Tongue (tissue), 2 donors: Measurements from ENCODE around the gene UGT2B10. TPM values are rescaled to one million over a fixed set of nuclear protein-coding genes. Genes with fewer than 3 reads are reported as not detected.
"Not testable (repeated sequence)": the region's sequence is repeated elsewhere in the genome, so short reads cannot be mapped to it uniquely, and the experiment has no call there.

Experiments used
- DNase-seq: peaks from one replicate; pipeline ENCODE4 v3.0.0-alpha.2; 2015
- total RNA-seq: library from RNA; depleted of rRNA; stranded (reverse); fragments of >200 nt; gene quantifications from one replicate; pipeline ENCODE4 v1.2.3, GENCODE V29; 2014

The UGT2B10 gene
- total RNA-seq: not detected

DNA sequence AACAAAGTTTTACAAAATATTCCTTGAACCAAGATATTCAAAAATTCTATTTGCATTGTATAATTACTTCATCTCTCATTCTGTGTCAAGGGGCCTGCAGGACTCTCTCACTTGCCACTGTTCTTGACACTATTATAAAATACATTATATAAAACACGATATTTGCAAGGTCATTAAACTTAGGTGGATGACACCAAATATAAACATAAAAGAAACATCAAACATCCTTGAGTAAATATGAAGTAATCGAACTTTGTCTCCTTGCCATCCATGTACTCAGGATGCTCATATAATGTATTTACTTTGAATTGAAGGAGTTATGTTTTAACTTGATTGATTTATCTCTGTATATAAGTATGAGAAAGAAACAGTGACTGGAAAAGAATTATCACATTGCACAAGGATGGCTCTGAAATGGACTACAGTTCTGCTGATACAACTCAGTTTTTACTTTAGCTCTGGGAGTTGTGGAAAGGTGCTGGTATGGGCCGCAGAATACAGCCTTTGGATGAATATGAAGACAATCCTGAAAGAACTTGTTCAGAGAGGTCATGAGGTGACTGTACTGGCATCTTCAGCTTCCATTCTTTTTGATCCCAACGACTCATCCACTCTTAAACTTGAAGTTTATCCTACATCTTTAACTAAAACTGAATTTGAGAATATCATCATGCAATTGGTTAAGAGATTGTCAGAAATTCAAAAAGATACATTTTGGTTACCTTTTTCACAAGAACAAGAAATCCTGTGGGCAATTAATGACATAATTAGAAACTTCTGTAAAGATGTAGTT lies at the start of gene UGT2B10:
Gene UGT2B10, plus strand, starts transcription at position 378 of the 793 bp plus-strand sequence. Its CDS starts 26 bp downstream, at position 404.
- not testable (repeated sequence) for DNase-seq

DNA sequence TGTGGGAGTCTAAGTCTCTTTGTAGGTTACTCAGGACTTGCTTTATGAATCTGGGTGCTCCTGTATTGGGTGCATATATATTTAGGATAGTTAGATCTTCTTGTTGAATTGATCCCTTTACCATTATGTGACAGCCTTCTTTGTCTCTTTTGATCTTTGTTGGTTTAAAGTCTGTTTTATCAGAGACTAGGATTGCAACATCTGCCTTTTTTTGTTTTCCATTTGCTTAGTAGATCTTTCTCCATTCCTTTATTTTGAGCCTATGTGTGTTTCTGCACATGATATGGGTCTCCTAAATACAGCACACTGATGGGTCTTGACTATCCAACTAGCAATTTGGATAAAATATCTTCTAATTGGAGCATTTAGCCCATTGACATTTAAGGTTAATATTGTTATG lies 44.0 kb upstream of the UGT2B10 start:
- not testable (repeated sequence) for DNase-seq

DNA sequence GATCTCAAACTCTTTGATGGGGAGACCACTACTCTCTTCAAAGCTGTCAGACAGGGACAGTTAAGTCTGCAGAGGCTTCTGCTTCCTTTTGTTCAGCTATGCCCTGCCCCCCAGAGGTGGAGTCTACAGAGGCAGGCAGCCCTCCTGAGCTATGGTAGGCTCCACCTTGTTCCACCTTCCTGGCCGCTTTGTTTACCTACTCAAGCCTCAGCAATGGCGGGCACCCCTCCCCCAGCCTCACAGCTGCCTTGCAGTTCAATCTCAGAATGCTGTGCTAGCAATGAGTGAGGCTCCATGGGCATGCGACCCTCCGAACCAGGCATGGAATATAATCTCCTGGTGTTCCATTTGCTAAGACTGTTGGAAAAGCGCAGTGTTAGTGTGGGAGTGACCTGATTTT lies 42.1 kb upstream of the UGT2B10 start:
- no peak for DNase-seq

DNA sequence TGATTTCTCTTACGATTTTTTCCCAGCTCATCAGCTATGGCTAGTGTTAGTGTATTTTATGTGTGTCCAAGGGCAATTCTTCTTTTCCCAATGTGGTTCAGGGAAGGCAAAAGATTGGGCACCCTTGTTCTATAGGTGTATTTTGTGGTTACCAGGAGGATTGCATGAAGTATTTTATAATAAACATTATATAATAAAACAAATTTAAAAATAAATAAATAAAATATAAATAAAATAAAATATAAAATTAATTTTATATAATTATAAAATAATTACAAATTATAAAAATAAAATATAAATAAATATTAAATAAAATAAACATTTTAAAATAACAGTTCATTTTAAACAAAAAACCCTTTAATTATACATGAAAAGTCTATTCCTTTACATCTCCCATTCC lies 35.6 kb upstream of the UGT2B10 start:
- no peak for DNase-seq

DNA sequence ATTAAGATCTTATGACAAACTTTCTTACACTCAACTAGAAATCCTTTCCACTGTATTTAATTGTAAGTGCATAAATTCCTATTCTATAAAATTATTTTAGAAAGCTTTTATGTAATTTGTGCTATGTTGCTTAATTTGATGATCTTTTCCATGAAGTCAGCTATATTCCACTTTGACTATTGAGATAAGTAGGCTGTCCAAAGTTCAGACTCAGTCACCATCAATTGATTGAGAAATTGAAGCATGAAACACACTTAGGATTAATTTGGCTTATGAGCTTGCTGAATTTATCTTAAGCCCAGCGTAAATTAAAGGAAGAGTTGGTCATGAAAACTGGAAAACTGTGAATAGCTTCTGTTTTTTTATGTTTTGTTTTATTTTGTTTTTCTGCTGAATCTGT lies 18.7 kb upstream of the UGT2B10 start:
- DNase-seq: no peak

DNA sequence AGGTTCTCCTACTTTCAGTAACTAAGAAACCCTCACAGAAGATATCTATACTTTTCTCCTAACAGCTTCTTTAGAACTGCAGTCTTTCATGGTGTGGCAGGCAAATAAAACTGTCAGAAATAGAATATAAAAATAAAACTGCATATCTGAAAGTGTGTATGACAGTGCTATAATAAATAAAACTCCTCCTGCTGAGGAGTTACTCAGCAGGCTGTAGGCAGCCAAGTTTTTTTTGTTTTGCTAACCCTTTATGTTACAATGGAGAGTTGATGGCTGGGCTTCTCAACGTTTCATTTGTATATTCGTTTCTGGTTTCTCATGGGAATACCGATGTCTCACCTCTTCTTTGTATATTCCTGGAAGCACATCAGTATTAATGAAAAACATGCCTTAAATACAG lies 18.2 kb upstream of the UGT2B10 start:
- no peak for DNase-seq

DNA sequence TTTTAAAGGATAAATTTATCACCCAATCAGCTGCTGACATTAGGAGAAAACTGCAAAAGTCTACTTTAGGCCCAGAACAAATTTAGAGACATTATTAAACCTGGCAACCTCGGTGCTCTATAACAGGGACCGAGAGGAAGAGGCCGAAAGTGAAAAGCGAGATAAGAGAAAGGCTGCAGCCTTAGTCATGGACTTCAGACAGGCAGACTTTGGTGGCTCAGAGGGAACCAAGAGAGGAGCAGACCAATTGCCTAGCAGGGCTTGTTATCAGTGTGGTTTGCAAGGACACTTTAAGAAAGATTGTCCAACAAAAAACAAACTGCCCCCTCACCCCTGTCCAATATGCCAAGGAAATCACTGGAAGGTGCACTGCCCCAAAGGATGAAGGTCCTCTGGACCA lies 12.8 kb upstream of the UGT2B10 start:
- DNase-seq: no peak

DNA sequence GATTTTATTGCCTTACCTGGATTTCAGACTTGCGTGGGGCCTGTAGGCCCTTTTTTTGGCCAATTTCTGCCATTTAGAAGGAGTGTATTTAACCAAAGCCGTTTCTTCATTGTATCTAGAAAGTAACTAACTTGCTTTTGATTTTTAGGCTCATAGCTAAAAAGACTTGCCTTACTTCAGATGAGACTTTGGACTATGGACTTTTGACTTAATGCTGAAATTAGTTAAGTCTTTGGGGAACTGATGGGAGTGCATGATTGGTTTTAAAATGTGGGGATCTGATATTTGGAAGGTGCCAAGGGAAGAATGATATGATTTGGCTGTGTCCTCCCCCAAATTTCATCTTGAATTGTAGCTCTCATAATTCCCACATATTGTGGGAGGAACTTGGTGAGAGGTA lies 7.7 kb upstream of the UGT2B10 start:
- DNase-seq: no peak

DNA sequence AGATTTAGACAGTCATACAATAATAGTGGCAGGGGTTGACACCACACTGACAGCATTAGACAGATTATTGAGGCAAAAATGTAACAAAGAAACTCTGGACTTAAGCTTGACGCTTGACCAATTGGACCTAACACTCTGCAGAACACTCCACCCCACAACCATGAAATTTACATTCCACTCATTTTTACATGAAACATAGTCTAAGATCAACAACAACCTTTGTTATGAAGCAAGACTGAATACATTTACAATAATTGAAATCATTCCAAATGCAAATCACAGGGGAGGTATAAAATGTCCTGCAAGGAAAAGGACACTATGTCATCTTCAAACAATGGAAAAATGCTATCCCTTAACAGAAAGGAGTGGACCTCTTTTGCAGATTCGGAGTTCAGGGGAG lies 4.9 kb upstream of the UGT2B10 start:
- DNase-seq: peak; percentile 1

DNA sequence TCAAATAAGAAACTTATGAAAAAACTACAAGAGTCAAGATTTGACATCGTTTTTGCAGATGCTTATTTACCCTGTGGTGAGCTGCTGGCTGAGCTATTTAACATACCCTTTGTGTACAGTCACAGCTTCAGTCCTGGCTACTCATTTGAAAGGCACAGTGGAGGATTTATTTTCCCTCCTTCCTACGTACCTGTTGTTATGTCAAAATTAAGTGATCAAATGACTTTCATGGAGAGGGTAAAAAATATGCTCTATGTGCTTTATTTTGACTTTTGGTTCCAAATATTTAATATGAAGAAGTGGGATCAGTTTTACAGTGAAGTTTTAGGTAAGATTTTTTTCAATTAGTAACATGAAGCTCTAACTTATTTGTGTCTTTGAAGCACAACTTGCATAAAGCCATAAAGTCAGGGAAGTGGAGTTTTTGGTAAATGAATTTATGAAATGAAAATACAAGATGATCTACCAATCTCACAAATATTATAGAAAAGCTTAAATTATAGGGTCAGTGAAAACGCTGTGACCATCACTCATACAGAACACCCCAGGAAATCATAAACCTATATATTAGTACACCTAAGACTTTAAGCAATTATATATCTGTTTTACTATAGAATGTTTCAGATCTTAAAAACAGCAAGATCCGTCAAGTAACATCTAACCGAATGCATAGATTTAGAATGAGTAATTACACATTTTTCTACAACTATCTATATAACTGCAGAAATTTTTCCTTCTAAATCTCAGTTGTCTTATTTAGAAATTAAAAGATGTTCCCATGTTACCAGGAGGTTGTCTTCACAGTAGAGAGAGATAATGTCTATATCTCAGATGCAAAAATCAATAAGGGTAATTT lies 844 bp downstream of the UGT2B10 start:
- DNase-seq: not testable (repeated sequence)

DNA sequence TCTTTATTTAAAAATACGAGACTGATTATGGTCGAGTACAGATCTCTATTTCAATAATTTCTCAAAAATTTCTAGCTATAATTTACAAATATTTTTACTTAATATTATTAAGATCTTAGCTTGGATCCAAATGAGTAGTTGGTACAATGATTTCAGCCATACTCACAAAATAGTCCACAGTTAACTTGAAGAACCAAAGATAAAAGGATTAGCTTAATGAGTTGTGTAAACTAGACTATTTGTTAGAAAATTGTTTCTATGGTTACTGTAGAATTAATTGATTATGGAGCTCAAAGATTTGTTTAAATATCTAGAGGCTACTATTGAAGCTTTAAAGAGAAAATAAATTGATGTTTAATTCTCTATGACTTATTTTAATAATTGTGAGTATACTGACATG lies 1.6 kb downstream of the UGT2B10 start:
- no peak for DNase-seq

DNA sequence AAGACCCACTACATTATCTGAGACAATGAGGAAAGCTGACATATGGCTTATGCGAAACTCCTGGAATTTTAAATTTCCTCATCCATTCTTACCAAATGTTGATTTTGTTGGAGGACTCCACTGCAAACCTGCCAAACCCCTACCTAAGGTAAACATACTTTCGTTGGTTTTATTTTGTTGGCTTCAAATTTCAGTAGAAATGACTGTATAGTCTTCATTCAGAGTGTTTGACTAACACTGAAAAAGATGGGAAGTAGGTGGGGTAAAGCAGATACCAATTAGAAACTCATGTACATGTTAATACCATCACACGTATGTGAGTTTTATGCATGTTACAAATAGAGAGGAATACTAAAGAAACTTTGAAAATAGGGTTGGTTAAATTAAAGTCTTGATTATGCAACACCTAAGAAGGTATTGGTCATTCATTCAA lies 2.3 kb downstream of the UGT2B10 start:
- not testable (repeated sequence) for DNase-seq

DNA sequence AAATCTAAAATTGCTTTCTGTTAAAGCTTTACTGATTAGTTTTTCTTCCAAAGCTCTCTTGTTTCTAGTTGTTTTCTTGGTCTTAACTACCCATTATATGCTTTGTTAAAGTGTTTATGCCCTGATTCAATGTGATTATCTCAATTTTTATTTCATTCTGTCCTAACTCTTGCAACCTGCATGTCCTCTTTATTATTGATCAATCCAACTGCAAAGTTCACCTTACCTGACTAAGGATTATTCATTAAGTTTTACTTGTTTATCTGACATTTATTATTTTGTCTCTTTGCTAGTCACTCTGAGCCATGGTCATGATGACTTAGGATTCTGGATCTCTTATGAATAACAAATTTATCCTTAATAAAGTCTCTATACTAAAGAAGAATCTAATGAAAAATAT lies 15.8 kb downstream of the UGT2B10 start:
- no peak for DNase-seq

DNA sequence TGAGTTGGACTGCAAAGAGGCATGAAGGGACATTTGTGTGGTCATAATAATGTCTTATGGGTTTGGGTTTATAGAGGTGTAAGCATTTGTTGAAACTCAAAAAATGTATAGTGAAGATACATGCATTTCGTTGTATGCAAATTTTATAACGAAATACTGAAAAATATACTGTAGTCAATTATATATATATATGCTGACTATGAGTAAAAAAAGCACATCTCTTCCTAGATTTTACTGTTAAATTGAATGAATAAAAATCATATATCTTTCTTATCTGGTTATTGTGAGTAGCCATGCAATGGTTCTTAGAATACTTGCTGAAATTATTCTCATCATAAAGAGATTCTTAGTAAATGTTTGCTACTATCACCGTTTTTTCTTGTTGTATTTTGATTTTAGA lies 34.5 kb downstream of the UGT2B10 start:
- no peak for DNase-seq

DNA sequence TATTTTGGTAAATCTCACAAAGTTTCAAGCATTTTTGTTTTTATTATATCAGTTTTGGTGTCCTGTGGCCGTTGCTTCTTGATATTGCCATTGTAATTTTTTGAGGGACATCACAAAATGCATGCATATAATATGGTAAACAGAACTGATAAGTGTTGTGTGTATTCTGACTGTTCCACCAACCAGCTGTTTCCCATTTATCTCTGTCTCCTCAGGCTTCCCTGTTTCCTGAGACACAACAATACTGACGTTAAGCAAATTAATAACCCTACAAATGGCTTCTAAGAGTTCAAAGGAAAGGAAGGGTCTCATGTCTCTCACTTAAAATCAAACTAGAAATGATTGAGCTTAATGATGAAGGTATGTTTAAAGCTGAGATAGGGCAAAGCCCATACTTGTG lies 40.0 kb downstream of the UGT2B10 start:
- DNase-seq: no peak

DNA sequence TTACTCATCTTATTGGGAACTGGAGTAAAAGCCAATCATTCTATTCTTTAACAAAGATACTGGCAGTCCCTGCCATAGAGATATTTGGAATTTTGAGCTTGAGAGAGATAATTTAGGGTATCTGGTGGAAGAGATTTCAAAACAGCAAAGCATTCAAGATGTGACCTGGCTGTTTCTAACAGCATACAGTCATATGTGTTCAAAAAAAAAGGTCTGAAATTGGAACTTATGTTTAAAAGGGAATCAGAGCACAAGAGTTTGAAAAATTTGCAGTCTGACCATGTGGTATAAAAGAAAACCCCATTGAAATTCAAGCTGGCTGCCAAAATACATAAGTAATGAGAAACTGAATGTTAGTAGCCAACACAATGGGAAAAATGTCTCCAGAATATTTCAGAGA lies 42.2 kb downstream of the UGT2B10 start:
- DNase-seq: no peak

DNA sequence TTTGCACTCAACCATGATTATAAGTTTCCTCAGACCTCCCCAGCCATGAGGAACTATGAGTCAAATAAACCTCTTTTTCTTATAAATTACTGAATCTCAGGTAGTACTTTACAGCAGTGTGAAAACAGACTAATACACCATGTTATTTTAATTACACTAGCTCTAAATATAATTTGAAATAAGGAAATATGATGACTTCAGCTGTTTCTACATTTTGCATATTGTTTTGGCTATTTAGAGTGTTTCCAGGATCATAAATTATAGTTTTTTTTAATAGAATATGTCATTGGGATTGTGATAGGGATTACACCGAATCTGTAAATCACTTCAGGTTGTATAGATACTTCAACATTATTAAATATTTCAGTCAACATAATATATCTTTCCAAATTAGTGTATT lies 43.9 kb downstream of the UGT2B10 start:
- no peak for DNase-seq

DNA sequence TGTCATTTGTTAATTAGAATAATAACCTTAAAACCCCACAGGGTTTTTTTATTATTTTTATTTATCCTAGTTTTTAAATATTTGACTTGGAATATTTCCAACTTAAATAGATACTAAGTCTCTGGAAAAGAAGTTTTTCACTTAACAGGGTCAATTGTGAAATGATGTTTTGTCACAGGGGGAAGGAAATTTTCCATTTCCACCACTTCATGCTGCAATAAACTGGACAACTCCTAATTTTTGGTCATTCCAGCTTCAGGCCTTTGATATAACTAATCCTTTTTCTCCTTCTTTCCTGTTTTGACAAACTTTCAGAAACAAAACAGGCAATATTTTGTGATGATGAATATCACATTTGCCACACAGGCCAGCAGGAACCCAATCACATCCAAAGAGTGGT lies 45.3 kb downstream of the UGT2B10 start:
- DNase-seq: no peak

DNA sequence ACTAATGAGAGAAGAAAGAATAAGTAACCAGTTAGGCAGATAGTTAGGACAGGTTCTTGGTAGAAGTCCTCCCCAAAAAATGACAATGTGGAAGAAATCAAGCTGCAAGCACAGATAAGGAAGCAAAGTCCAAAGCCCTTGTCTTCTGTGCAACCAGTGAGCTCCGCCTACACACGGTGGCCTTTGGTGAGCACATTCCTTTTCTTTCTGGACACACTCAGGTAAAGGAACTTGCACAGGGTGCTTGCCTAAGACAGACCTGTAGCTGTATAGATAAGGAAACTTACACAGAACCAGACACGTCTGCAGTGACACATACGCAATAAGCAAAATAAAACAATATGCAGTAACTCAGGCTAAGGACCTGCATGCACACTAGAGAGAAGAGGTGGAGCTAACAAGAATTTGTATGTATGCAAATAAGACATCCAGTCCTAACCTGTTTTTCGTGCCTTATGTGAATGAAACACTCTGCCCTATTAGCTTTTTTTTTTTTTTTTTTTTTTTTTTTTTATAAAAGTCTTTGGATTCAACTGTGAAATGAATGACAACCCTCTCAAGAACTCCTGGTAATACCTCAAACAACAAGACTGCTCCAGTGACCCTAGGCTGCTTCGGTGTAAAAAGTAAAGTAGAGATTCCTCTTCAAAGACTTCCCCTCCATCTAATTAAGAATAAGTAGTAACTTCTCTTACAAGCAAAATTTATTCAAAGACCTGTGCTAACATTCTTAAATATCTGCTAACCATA lies 48.8 kb downstream of the UGT2B10 start:
- DNase-seq: peak; percentile 3

DNA sequence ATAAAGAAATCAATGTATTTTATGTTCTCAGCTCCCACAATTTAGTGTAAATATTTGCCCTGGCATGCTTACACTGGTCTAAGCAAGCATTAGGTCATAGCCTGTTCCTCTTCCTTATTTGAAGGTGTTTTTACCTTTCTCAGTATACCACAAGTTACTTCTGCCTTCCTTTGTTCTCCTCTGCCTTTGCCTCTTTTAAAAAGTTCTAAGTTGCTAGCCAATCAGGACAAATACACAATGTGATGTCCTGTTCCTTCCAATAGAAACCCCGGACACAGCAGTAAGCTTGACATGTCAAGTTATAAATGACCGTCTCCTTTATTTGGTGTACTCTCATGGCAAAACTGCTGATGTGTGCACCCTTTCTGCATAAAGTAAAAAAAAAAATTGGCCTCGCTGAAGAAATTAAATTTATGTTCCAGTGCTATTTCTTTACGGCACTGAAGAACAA lies 49.4 kb downstream of the UGT2B10 start:
- peak; percentile 8 for DNase-seq

DNA sequence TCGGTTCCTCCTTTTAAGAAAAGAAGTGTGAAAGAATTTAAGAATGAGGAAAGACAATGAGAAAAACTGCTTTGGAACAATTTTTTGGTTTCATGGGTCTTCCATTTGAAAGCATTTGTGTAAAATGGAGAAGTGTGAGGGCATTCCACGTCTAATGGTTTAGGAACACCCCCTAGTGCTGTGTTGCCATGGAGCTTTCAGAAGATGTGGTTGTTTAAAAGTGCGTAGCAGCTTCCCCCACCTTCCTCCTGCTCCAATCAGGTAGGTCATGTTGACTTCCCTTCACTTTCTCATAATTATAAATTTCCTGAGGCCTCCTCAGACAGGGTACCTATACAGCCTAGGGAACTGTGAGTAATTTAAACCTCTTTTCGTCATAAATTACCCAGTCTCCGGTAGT lies 50.0 kb downstream of the UGT2B10 start:
- no peak for DNase-seq

DNA sequence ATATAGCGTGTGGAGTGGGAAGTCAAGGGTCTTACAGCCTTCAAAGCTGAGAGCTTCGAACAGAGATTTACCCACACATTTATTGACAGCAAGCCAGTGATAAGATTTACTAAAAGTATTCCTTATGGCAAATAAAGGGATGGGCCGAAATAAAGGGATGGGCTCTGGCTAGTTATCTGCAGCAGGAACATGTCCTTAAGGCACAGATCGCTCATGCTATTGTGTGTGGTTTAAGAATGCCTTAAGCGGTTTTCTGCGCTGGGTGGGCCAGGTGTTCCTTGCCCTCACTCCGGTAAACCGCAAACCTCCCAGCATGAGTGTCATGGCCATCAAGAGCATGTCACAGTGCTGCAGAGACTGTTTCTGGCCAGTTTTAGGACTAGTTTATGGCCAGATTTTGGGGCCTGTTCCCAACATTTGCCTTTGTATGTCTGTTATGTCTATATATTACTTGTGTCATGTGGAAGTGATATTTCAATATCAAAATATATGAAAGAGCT lies 53.5 kb downstream of the UGT2B10 start:
- no peak for DNase-seq
